ENCODE data around the gene PAX7. TPM values are rescaled to one million over a fixed set of nuclear protein-coding genes. Genes with fewer than 3 reads are reported as not detected.

The PAX7 gene
- total RNA-seq, 1 experiment from 2014 or later: 0.15 TPM

- Histone ChIP-seq H2BK120ac (ENCODE audit: low read depth, low read length, poor library complexity, severe bottlenecking) (no peak overlapping the region), H3K4me1 (ENCODE audit: insufficient read depth, low read length) (peaks cover 8% of the 10 kb centered on the region; the same call in 1 of the 2 replicates), H3K9ac (ENCODE audit: extremely low read depth, insufficient read length, low read length) (no peak overlapping the region), H3K27ac (ENCODE audit: insufficient read length, low read depth, low read length) (no peak overlapping the region), H3K79me1 (ENCODE audit: insufficient read depth, low read depth, low read length, poor library complexity, severe bottlenecking) (no peaks in the 10 kb centered on the region), H3K56ac (ENCODE audit: insufficient read length, low read depth, low read length) (no peak overlapping the region), H3K14ac (ENCODE audit: insufficient read depth, low read length) (no peak overlapping the region), H4K91ac (ENCODE audit: insufficient read length, low read depth, low read length) (no peak overlapping the region), H2BK20ac (ENCODE audit: low read depth, low read length, poor library complexity, severe bottlenecking) (no peak overlapping the region), H2BK15ac (ENCODE audit: low read depth, low read length) (no peak overlapping the region), H2AK5ac (ENCODE audit: insufficient read length, low read length) (no peak overlapping the region), H3K18ac (ENCODE audit: insufficient read length, low read depth, low read length) (no peak overlapping the region), H2AFZ (ENCODE audit: low read length) (no peak overlapping the region), H3K4me2 (ENCODE audit: insufficient read depth, insufficient read length, low read length) (no peak overlapping the region), H3K4ac (ENCODE audit: low read depth, low read length) (no peak overlapping the region), H3K23me2 (ENCODE audit: insufficient read length, low read depth, low read length, poor library complexity, severe bottlenecking) (peaks cover 15% of the 10 kb centered on the region), H2BK5ac (ENCODE audit: insufficient read length, low read length) (no peak overlapping the region), H3K23ac (ENCODE audit: insufficient read length, low read depth, low read length) (no peak overlapping the region), H3T11ph (ENCODE audit: low read length) (no peak overlapping the region), H4K20me1 (ENCODE audit: control insufficient read depth, insufficient read depth, insufficient read length) (peaks cover 3% of the 10 kb centered on the region), H4K8ac (replicated peaks; ENCODE audit: insufficient read length, low read depth, low read length) (no peak overlapping the region), H2BK12ac (ENCODE audit: insufficient read length, low read depth, low read length) (no peak overlapping the region), H3K27me3 (ENCODE audit: insufficient read depth, low read length) (peaks cover 77% of the 10 kb centered on the region), H3K79me2 (ENCODE audit: insufficient read depth, low read length) (no peaks in the 10 kb centered on the region), H4K5ac (ENCODE audit: insufficient read length, low read depth, low read length) (no peak overlapping the region), H3K9me3 (ENCODE audit: control insufficient read depth, low read depth, low read length) (no peaks in the 10 kb centered on the region)
- H3K27ac Mint-ChIP-seq: no peak overlapping the region; a peak in 1 of 7 replicates
- peaks cover 99% of the 10 kb centered on the region for H3K27me3 Mint-ChIP-seq (ENCODE audit: low read depth)
- no peak for DNase-seq
- peaks cover 0 to 12% of the 10 kb centered on the region in 2 experiments; a peak in 4 of 5 replicates for H3K9me3 Mint-ChIP-seq
- no peak for TF ChIP-seq CTCF (conservative IDR thresholded peaks at IDR 0.05)
- peaks cover 54 to 77% of the 10 kb centered on the region in 2 experiments for H3K4me1 Mint-ChIP-seq
- peak overlapping the region in 1 of 2 experiments; percentile 71; a peak in 2 of 5 replicates for H3K4me3 Mint-ChIP-seq
- no CpG with 5 or more reads among the region's 46 CpGs for WGBS (ENCODE audit: extremely low coverage, insufficient read length, low lambda C conversion rate)
- no peaks in the 10 kb centered on the region; a peak in 1 of 7 replicates for H3K36me3 Mint-ChIP-seq (ENCODE audit: insufficient read depth in 1 of 3, low read depth in 3 of 3)
These were observed 14.5 kb downstream of the PAX7 start for GRCh38 chr1:18644973-18645746.

Measured in H9 (cell line).